H9 (cell line): ENCODE results near the gene SPC24. TPM values are rescaled to one million over a fixed set of nuclear protein-coding genes. Genes with fewer than 3 reads are reported as not detected.

Source experiments
- DNase-seq: peaks from one replicate; pipeline ENCODE4 v3.0.0-alpha.2; 2017
- H2AFZ ChIP-seq: one replicate; pipeline ENCODE4 v1.6.1; 2013; ENCODE audit warnings: mild to moderate bottlenecking, low read length, control low read depth, moderate library complexity
- H2AK5ac ChIP-seq: 2 replicates; pipeline ENCODE4 v1.6.1; 2013; ENCODE audit warnings: low read length, control low read depth, mixed read lengths; ENCODE audit not compliant: insufficient read length
- H2BK120ac ChIP-seq: one replicate; pipeline ENCODE4 v1.6.1; 2013; ENCODE audit warnings: low read depth, mild to moderate bottlenecking, low read length, control low read depth, inconsistent platforms; ENCODE audit not compliant: poor library complexity, severe bottlenecking
- H2BK12ac ChIP-seq: 2 replicates; pipeline ENCODE4 v1.6.1; 2013; ENCODE audit warnings: low read length, control low read depth, mixed read lengths, low read depth; ENCODE audit not compliant: insufficient read length
- H2BK15ac ChIP-seq: 2 replicates; pipeline ENCODE4 v1.6.1; 2013; ENCODE audit warnings: low read depth, low read length, control low read depth
- H2BK20ac ChIP-seq: one replicate; pipeline ENCODE4 v1.6.1; 2013; ENCODE audit warnings: low read depth, mild to moderate bottlenecking, low read length, control low read depth, inconsistent platforms; ENCODE audit not compliant: poor library complexity, severe bottlenecking
- H2BK5ac ChIP-seq: 2 replicates; pipeline ENCODE4 v1.6.1; 2013; ENCODE audit warnings: low read length, control low read depth, mixed read lengths; ENCODE audit not compliant: insufficient read length
- H3K14ac ChIP-seq: 2 replicates; pipeline ENCODE4 v1.6.1; 2013; ENCODE audit warnings: low read length, control low read depth; ENCODE audit not compliant: insufficient read depth
- H3K18ac ChIP-seq: 2 replicates; pipeline ENCODE4 v1.6.1; 2013; ENCODE audit warnings: low read depth, mild to moderate bottlenecking, mixed read lengths, low read length, control low read depth; ENCODE audit not compliant: insufficient read length
- H3K23ac ChIP-seq: 2 replicates; pipeline ENCODE4 v1.6.1; 2013; ENCODE audit warnings: low read length, control low read depth, mixed read lengths, low read depth; ENCODE audit not compliant: insufficient read length
- H3K23me2 ChIP-seq: 2 replicates; pipeline ENCODE4 v1.6.1; 2013; ENCODE audit warnings: low read depth, mild to moderate bottlenecking, mixed read lengths, low read length, control low read depth; ENCODE audit not compliant: insufficient read length, poor library complexity, severe bottlenecking
- H3K27ac ChIP-seq: 2 replicates; pipeline ENCODE4 v1.5.1; 2013; ENCODE audit warnings: low read length, control low read depth, mixed read lengths, low read depth; ENCODE audit not compliant: insufficient read length
- H3K27me3 ChIP-seq: 2 replicates; pipeline ENCODE4 v1.6.1; 2013; ENCODE audit warnings: low read length, control low read depth, inconsistent platforms; ENCODE audit not compliant: insufficient read depth
- H3K4ac ChIP-seq: 2 replicates; pipeline ENCODE4 v1.6.1; 2013; ENCODE audit warnings: low read depth, mild to moderate bottlenecking, control low read depth, inconsistent platforms, low read length, moderate library complexity
- H3K4me1 ChIP-seq: 2 replicates; pipeline ENCODE4 v1.6.1; 2013; ENCODE audit warnings: low read length, control low read depth, inconsistent platforms; ENCODE audit not compliant: insufficient read depth
- H3K4me2 ChIP-seq: 2 replicates; pipeline ENCODE4 v1.6.1; 2013; ENCODE audit warnings: low read length, control low read depth, mixed read lengths; ENCODE audit not compliant: insufficient read length, insufficient read depth
- H3K56ac ChIP-seq: 2 replicates; pipeline ENCODE4 v1.6.1; 2013; ENCODE audit warnings: low read depth, mild to moderate bottlenecking, mixed read lengths, low read length, control low read depth; ENCODE audit not compliant: insufficient read length
- H3K79me1 ChIP-seq: 2 replicates; pipeline ENCODE4 v1.6.1; 2013; ENCODE audit warnings: low read depth, mild to moderate bottlenecking, moderate library complexity, low read length, control low read depth, inconsistent platforms; ENCODE audit not compliant: insufficient read depth, poor library complexity, severe bottlenecking
- H3K79me2 ChIP-seq: 2 replicates; pipeline ENCODE4 v1.6.1; 2013; ENCODE audit warnings: low read length, control low read depth, inconsistent platforms; ENCODE audit not compliant: insufficient read depth
- H3K9ac ChIP-seq: 2 replicates; pipeline ENCODE4 v1.6.1; 2013; ENCODE audit warnings: low read length, control low read depth, mixed read lengths; ENCODE audit not compliant: insufficient read length; ENCODE audit errors: extremely low read depth
- H3K9me3 ChIP-seq: one replicate; pipeline ENCODE4 v1.6.1; 2013; ENCODE audit warnings: low read depth, low read length, inconsistent platforms; ENCODE audit not compliant: control insufficient read depth
- H3T11ph ChIP-seq: one replicate; pipeline ENCODE4 v1.6.1; 2013; ENCODE audit warnings: mild to moderate bottlenecking, low read length, control low read depth, inconsistent platforms
- H4K20me1 ChIP-seq: one replicate; pipeline ENCODE4 v1.6.1; 2013; ENCODE audit not compliant: control insufficient read depth, insufficient read length, insufficient read depth
- H4K5ac ChIP-seq: 2 replicates; pipeline ENCODE4 v1.6.1; 2013; ENCODE audit warnings: low read depth, mild to moderate bottlenecking, mixed read lengths, low read length, control low read depth; ENCODE audit not compliant: insufficient read length
- H4K8ac ChIP-seq: replicated peaks from 2 replicates; pipeline ENCODE4 v1.6.1; 2013; ENCODE audit warnings: low read length, control low read depth, mixed read lengths, low read depth; ENCODE audit not compliant: insufficient read length
- H4K91ac ChIP-seq: 2 replicates; pipeline ENCODE4 v1.6.1; 2013; ENCODE audit warnings: low read depth, mild to moderate bottlenecking, moderate library complexity, mixed read lengths, low read length, control low read depth; ENCODE audit not compliant: insufficient read length
- H3K27ac Mint-ChIP-seq, 3 experiments: 2 replicates in 2 of 3; 3 replicates in 1 of 3; pipeline ENCODE4 v1.8.0; 2020 to 2021; ENCODE audit warnings: mixed read lengths in 3 of 3, mild to moderate bottlenecking in 1 of 3, moderate library complexity in 1 of 3
- H3K27me3 Mint-ChIP-seq: 2 replicates; pipeline ENCODE4 v1.8.0; 2021; ENCODE audit warnings: low read depth, mild to moderate bottlenecking, moderate library complexity, mixed read lengths
- H3K36me3 Mint-ChIP-seq, 3 experiments: 2 replicates in 2 of 3; 3 replicates in 1 of 3; pipeline ENCODE4 v1.8.0; 2020 to 2021; ENCODE audit warnings: low read depth in 3 of 3, mixed read lengths in 3 of 3; ENCODE audit not compliant: insufficient read depth in 1 of 3
- H3K4me1 Mint-ChIP-seq, 2 experiments: 2 replicates each; pipeline ENCODE4 v1.8.0; 2020; ENCODE audit warnings: mixed read lengths in 2 of 2
- H3K4me3 Mint-ChIP-seq, 2 experiments: 2 replicates in 1 of 2; 3 replicates in 1 of 2; pipeline ENCODE4 v1.8.0; 2020 to 2021; ENCODE audit warnings: mild to moderate bottlenecking in 2 of 2, mixed read lengths in 2 of 2, moderate library complexity in 1 of 2
- H3K9me3 Mint-ChIP-seq, 2 experiments: 2 replicates in 1 of 2; 3 replicates in 1 of 2; pipeline ENCODE4 v1.8.0; 2020; ENCODE audit warnings: mild to moderate bottlenecking in 2 of 2, mixed read lengths in 2 of 2, moderate library complexity in 1 of 2
- WGBS: extraction: QIAGEN DNeasy Blood & Tissue Kit; methylation state at CpG from one replicate; pipeline ENCODE4 v1.1.7; 2013; ENCODE audit warnings: missing lambda C conversion rate, low lambda C conversion rate, mixed read lengths; ENCODE audit not compliant: insufficient read length; ENCODE audit errors: extremely low coverage; 5-methylcytosine and 5-hydroxymethylcytosine counted together
- total RNA-seq: library from RNA; stranded (reverse); gene quantifications from 2 replicates; pipeline ENCODE4 v1.2.1, GENCODE V29; 2021
- TF ChIP-seq, protein P1 (sequence below): fragments of 200-600 bp; sonication (generic); conservative IDR thresholded peaks from 3 replicates; pipeline ENCODE4 v1.8.0; 2021; ENCODE audit warnings: antibody characterized with exemption, mild to moderate bottlenecking

SPC24 gene
- total RNA-seq, 1 experiment from 2014 or later: 51.5 TPM

GRCh38 chr19:11197291-11198174 lies 42.0 kb upstream of the SPC24 start, which contains the start of gene KANK2:
Gene KANK2 (minus strand): TSS chr19:11197545. CDS start chr19:11194511, 3,034 bp downstream.
- Histone ChIP-seq H2AFZ (no peak within 1 kb of the TSS), H2BK15ac (no peak within 1 kb of the TSS), H3K18ac (peak within 1 kb of the TSS; percentile 56), H2BK12ac (no peak within 1 kb of the TSS), H3K4ac (no peak within 1 kb of the TSS), H3K79me1 (no peaks in the 10 kb centered on the region), H3K23me2 (peaks cover 4% of the 10 kb centered on the region), H3K4me1 (no peaks in the 10 kb centered on the region; the same call in 1 of the 2 replicates), H4K20me1 (no peaks in the 10 kb centered on the region), H3K56ac (no peak within 1 kb of the TSS), H3K9ac (peak within 1 kb of the TSS; percentile 20), H3K27ac (no peak within 1 kb of the TSS), H3K14ac (peak within 1 kb of the TSS; percentile 66; the same call in 1 of the 2 replicates), H3K4me2 (peak within 1 kb of the TSS; percentile 72), H3K9me3 (no peaks in the 10 kb centered on the region), H2AK5ac (no peak within 1 kb of the TSS), H2BK120ac (no peak within 1 kb of the TSS), H3T11ph (no peak within 1 kb of the TSS), H4K5ac (no peak within 1 kb of the TSS), H2BK5ac (no peak within 1 kb of the TSS), H3K23ac (no peak within 1 kb of the TSS), H4K91ac (no peak within 1 kb of the TSS), H2BK20ac (no peak within 1 kb of the TSS), H3K27me3 (no peaks in the 10 kb centered on the region), H3K79me2 (no peaks in the 10 kb centered on the region), H4K8ac (no peak within 1 kb of the TSS)
- Mint-ChIP-seq H3K27ac (peak within 1 kb of the TSS in 2 of 3 experiments; percentile 68 to 90; a peak in 2 of 7 replicates), H3K4me3 (peak within 1 kb of the TSS; percentile 76 to 96), H3K36me3 (peaks cover 5 to 31% (median 23%) of the 10 kb centered on the region in 3 experiments; a peak in 6 of 7 replicates), H3K27me3 (peaks cover 2% of the 10 kb centered on the region; the same call in 1 of the 2 replicates), H3K4me1 (peaks cover 6 to 13% of the 10 kb centered on the region in 2 experiments), H3K9me3 (no peaks in the 10 kb centered on the region)
- WGBS: no CpG with 5 or more reads among the region's 78 CpGs
- DNase-seq: peak; percentile 87
- TF ChIP-seq, protein P1, sequence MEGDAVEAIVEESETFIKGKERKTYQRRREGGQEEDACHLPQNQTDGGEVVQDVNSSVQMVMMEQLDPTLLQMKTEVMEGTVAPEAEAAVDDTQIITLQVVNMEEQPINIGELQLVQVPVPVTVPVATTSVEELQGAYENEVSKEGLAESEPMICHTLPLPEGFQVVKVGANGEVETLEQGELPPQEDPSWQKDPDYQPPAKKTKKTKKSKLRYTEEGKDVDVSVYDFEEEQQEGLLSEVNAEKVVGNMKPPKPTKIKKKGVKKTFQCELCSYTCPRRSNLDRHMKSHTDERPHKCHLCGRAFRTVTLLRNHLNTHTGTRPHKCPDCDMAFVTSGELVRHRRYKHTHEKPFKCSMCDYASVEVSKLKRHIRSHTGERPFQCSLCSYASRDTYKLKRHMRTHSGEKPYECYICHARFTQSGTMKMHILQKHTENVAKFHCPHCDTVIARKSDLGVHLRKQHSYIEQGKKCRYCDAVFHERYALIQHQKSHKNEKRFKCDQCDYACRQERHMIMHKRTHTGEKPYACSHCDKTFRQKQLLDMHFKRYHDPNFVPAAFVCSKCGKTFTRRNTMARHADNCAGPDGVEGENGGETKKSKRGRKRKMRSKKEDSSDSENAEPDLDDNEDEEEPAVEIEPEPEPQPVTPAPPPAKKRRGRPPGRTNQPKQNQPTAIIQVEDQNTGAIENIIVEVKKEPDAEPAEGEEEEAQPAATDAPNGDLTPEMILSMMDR: no peak; the same call in 2 of the 3 replicates
